Cardiac muscle cell (in vitro differentiated cells and primary cell): ENCODE results near the gene NAA40. TPM values are rescaled to one million over a fixed set of nuclear protein-coding genes. Genes with fewer than 3 reads are reported as not detected.
A peak's percentile ranks its signal among the peaks of the same experiment; 100 is the strongest.

ENCODE experiments used
- DNase-seq, 2 donors: peaks; one replicate each; pipeline versions ENCODE4 v3.0.0 to v3.0.0-alpha.2; 2010 to 2017; ENCODE audit warnings: low read depth in 1 of 2, low spot score in 1 of 2
- H3K27ac ChIP-seq: fragments of 200-600 bp; sonication (generic); 2 replicates; pipeline ENCODE4 v1.5.1; 2016
- H3K27me3 ChIP-seq: fragments of 200-600 bp; sonication (generic); 2 replicates; pipeline ENCODE4 v1.6.0; 2016; ENCODE audit warnings: control low read depth
- H3K36me3 ChIP-seq: fragments of 200-600 bp; sonication (generic); 2 replicates; pipeline ENCODE4 v1.5.1; 2016; ENCODE audit warnings: control low read depth
- H3K4me1 ChIP-seq: fragments of 200-600 bp; sonication (generic); 2 replicates; pipeline ENCODE4 v1.8.1; 2017; ENCODE audit warnings: low read depth, mild to moderate bottlenecking, mixed run types
- H3K4me3 ChIP-seq: fragments of 200-600 bp; sonication (generic); 2 replicates; pipeline ENCODE4 v1.5.1; 2016; ENCODE audit warnings: mild to moderate bottlenecking
- H3K9me3 ChIP-seq: fragments of 200-600 bp; sonication (generic); 2 replicates; pipeline ENCODE4 v1.5.1; 2017; ENCODE audit warnings: low read depth, mild to moderate bottlenecking, control low read depth
- polyA plus RNA-seq: library from polyadenylated mRNA; unstranded; fragments of >200 nt; fragmentation: Nextera tagmentation; extraction: Ambion mirVana; gene quantifications from 2 replicates; pipeline ENCODE4 v1.2.1, GENCODE V29; 2016
- total RNA-seq: library from RNA; depleted of rRNA; stranded (reverse); fragments of >200 nt; gene quantifications from 2 replicates; pipeline ENCODE4 v1.2.3, GENCODE V29; 2016
- TF ChIP-seq, protein P1 (sequence below): IDR thresholded peaks from 2 replicates; pipeline ENCODE4 v1.5.1; 2012; ENCODE audit warnings: low read depth, mild to moderate bottlenecking, low read length

The NAA40 gene
- total and polyA plus RNA-seq, 2 experiments from 2014 or later, result 59.1 to 82.7 TPM

DNA sequence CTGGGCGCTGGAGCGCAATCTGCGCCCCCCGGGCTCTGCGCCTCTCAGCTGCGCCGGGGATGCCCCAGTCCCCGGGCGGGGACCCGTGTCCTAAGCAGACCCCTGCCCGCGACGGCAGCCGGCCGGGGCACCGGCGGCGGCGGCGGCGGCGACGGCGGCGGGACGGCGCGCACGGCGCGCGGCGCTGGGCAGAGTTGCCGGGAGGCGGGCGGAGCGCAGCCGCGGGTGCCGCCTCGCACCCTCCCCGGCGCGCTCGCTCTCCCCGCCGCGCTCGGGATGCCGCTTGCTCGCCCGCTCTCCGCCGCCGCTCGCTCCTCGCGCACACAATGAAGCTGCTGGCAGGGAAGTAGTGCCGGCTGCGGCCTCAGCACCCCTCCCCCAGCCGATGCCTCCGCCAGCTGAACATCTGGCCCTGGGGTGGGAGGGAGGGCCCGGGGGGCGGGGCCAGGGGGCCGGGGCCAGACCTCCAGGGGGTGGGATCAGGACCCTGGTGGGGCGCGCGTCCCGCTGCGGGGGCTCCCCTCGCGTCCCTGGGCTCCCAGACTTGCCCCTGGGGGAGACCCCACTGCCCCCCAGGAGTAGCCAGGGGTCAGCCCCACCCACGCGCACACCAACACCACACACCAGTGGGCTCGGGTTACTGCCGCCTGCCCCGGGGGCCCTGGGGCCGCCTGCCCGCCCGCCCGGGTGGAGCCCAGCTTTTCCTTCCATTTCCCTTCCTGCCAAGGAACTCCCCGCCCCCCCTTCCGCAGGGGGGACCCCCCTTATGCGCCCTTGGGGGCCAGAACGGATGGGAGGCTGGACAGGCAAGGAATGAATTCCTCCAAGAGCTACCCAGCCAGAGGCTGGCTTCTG lies 21.7 kb upstream of the NAA40 start, which contains the start of gene RCOR2:
RCOR2 (minus strand) TSS at position 328 of the 855 bp plus-strand sequence. CDS start 708 bp downstream, outside the sequence.
- Histone ChIP-seq H3K27ac (peak within 1 kb of the TSS; percentile 93), H3K4me1 (peaks cover 40% of the 10 kb centered on the region)
- TF ChIP-seq, protein P1, sequence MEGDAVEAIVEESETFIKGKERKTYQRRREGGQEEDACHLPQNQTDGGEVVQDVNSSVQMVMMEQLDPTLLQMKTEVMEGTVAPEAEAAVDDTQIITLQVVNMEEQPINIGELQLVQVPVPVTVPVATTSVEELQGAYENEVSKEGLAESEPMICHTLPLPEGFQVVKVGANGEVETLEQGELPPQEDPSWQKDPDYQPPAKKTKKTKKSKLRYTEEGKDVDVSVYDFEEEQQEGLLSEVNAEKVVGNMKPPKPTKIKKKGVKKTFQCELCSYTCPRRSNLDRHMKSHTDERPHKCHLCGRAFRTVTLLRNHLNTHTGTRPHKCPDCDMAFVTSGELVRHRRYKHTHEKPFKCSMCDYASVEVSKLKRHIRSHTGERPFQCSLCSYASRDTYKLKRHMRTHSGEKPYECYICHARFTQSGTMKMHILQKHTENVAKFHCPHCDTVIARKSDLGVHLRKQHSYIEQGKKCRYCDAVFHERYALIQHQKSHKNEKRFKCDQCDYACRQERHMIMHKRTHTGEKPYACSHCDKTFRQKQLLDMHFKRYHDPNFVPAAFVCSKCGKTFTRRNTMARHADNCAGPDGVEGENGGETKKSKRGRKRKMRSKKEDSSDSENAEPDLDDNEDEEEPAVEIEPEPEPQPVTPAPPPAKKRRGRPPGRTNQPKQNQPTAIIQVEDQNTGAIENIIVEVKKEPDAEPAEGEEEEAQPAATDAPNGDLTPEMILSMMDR, result no peak

DNA sequence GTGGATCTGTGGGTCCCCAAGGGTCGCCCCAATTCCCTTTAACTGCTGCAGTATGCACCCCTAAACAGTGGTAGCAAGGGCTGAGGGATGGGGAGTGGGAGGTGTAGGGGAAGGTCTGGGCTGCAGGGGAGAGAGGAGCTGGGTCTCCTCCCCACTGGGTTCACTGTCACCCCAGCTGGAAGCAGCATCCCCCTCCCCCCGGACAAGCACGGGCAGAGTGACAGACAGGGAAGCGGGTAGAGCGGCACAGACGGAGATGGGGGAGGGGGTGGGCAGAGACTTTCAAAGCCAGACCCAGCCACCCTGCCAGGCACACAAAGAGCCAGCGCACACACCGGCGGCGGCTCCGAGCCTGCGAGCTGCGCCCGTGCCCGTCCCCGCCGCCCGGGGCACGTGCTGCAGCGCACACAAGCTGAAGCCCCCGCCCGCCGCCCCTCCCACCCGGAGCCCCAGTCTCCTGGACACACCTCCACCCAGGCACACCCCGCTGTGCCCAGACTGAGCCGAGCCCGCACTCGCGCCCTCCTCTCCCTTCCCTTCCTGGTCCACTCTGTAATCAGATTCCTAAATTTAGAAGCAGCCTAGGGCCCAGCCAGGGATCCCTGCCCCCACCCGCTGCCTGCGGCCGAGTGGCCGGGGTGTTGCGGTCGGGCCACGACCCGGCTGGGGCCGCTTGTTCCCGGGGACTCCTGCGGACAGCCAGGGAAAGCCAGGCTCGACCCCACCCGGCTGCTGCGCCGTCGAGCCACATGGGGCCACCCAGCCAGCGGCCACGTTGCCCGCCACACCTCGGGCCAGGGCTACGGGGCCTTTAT lies 20.9 kb upstream of the NAA40 start:
- H3K27me3 ChIP-seq, result no peaks in the 10 kb centered on the region
- TF ChIP-seq, protein P1, result no peak
- no peaks in the 10 kb centered on the region for H3K9me3 ChIP-seq
- H3K36me3 ChIP-seq, result peaks cover 5% of the 10 kb centered on the region
- peaks cover 40% of the 10 kb centered on the region for H3K4me1 ChIP-seq
- peak overlapping the region; percentile 93 for H3K27ac ChIP-seq
- H3K4me3 ChIP-seq, result peak overlapping the region; percentile 97
- peak; percentile 63 to 89 for DNase-seq

More for the DNA sequence above, 21.7 kb upstream of the NAA40 start, which contains the start of gene RCOR2:
- no peaks in the 10 kb centered on the region for H3K9me3 ChIP-seq
- H3K27me3 ChIP-seq, result no peaks in the 10 kb centered on the region
- H3K4me3 ChIP-seq, result peak within 1 kb of the TSS; percentile 97
- H3K36me3 ChIP-seq, result peaks cover 5% of the 10 kb centered on the region
- peak; percentile 94 to 95 for DNase-seq

DNA sequence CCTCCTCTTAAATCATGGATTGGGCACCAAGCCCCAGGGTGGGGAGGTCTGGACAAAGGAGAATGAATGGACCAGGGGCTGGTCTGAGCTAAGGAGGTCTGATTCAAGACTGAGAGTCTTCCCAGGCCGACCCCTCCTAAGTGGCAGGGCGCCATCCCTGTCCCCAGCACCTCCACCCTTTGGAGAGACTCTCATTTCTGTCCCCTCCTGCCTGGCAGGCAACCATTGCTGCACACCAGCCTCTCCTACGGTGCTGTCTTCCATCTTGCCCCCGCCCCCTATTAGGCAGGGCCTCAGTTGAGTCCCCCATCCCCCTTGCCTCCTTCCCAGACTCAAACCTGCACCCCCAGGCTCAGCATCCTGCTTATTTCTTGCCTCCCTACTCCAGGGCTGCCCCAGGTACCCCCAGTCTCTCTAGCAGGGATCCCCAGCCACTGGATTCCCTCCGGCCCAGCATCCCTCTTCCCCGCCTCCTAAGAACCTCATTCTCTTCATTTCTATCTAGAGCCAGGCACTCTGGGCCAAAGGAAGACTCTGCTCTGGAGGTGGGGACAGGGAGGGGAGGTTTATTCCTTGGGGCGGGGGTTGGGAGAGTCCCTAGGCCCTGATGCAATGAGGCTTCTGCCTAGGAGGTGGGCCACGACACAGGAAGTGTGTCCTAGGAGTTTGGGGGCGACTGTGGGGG lies 20.2 kb upstream of the NAA40 start:
- Histone ChIP-seq H3K4me3 (peak overlapping the region; percentile 97), H3K27ac (peak overlapping the region; percentile 93), H3K4me1 (peaks cover 40% of the 10 kb centered on the region), H3K9me3 (no peaks in the 10 kb centered on the region), H3K27me3 (no peaks in the 10 kb centered on the region), H3K36me3 (peaks cover 4% of the 10 kb centered on the region)
- TF ChIP-seq, protein P1, result no peak
- peak in 1 of 2 donors; percentile 43 for DNase-seq

DNA sequence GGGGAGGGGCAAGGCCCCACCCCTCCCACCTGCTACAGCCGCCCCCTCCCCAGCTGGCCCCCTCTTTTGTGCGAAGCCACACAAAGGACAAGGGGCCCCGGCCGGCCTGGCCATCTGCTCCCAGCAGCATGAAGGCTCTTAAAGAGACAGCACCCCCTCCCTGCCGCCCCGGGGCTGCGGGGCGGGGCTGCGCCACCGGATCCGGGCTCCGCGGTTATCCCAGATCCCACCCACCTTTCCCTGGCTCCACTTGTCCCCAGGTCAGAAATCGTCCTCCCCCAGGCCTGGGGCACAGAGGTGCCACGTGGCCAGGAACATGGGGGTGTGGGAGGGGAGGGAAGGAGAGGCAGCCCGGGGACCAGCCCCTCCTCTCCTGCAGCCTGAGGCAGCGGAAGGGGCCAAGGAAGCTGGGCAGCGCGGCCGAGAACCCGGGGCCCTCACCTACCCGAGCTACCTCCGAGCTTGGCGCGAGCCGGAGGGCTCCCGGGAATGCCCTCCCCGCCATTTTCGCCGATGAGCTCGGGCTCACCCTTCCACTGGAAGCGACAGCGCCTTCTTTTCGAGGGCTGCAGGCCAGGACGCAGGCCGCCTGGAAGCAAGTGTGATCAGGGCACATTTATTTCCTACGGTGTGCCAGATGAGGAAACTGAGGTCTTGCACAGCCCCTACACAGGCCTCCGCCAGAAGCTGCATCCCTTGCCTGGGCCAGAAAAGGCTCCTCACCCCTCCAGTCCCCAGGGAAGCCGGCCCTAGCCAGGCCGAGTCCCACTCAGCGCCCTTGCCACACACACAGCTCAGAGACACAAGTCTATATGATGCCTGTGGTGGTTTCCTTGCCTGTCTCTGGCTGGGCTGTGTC lies 19.3 kb upstream of the NAA40 start:
- H3K27ac ChIP-seq, result peak overlapping the region; percentile 93
- H3K4me1 ChIP-seq, result peaks cover 40% of the 10 kb centered on the region
- TF ChIP-seq, protein P1, result no peak
- no peaks in the 10 kb centered on the region for H3K36me3 ChIP-seq
- peak; percentile 53 to 79 for DNase-seq
- H3K27me3 ChIP-seq, result no peaks in the 10 kb centered on the region
- H3K4me3 ChIP-seq, result peak overlapping the region; percentile 2
- no peaks in the 10 kb centered on the region for H3K9me3 ChIP-seq
